HG03095 (cell line): ENCODE results near the gene CGB3.

Source experiments
- ATAC-seq: cut with Tn5 transposase; IDR thresholded peaks from one replicate; pipeline ENCODE4 v1.9.1; 2021; ENCODE audit warnings: moderate library complexity; ENCODE audit not compliant: unreplicated experiment

The CGB3 gene

GRCh38 chr19:49017041-49017665, 7.0 kb downstream of the CGB3 start, which contains the start of gene LHB:
Gene LHB, minus strand, starts transcription at chr19:49017091. Its CDS starts 10 bp downstream, at chr19:49017081.
- ATAC-seq, result no peak

- ATAC-seq, result no peak
Observed at GRCh38 chr19:49016067-49016839, 7.9 kb downstream of the CGB3 start.

- ATAC-seq, result no peak
Observed at GRCh38 chr19:49014870-49015255, 9.3 kb downstream of the CGB3 start.

- ATAC-seq, result no peak
Observed at GRCh38 chr19:49014123-49014869, 9.8 kb downstream of the CGB3 start.

- ATAC-seq, result no peak
Observed at GRCh38 chr19:49011194-49011593, 12.9 kb downstream of the CGB3 start.

GRCh38 chr19:49010453-49010852, 13.7 kb downstream of the CGB3 start:
- no peak for ATAC-seq

GRCh38 chr19:49009828-49010227, 14.3 kb downstream of the CGB3 start:
- ATAC-seq, result no peak

- no peak for ATAC-seq
Observed at GRCh38 chr19:49006905-49007304, 17.2 kb downstream of the CGB3 start.

GRCh38 chr19:49004964-49005614, 19.0 kb downstream of the CGB3 start:
- ATAC-seq, result no peak

GRCh38 chr19:49004133-49004532, 20.0 kb downstream of the CGB3 start:
- ATAC-seq, result no peak

GRCh38 chr19:48999481-49000325, 24.4 kb downstream of the CGB3 start:
- no peak for ATAC-seq

- ATAC-seq, result no peak
Observed at GRCh38 chr19:48997972-48998371, 26.2 kb downstream of the CGB3 start.

GRCh38 chr19:48994035-48994386, 30.1 kb downstream of the CGB3 start:
- no peak for ATAC-seq

GRCh38 chr19:48993175-48994034, 30.7 kb downstream of the CGB3 start, which contains the start of the genes GYS1 and RUVBL2:
Gene GYS1, minus strand, starts transcription at chr19:48993309. Its CDS starts 197 bp downstream, at chr19:48993112.
Gene RUVBL2, plus strand, starts transcription at chr19:48993887. Its CDS starts 25 bp downstream, at chr19:48993912.
- ATAC-seq, result peak; percentile 75

- ATAC-seq, result peak; percentile 2
Observed at GRCh38 chr19:48992581-48993174, 31.5 kb downstream of the CGB3 start.

- ATAC-seq, result no peak
Observed at GRCh38 chr19:48991873-48992580, 32.1 kb downstream of the CGB3 start.

GRCh38 chr19:48991011-48991609, 33.0 kb downstream of the CGB3 start:
- ATAC-seq, result no peak

GRCh38 chr19:48990400-48990799, 33.7 kb downstream of the CGB3 start:
- ATAC-seq, result no peak
